GM12801 (cell line): ENCODE results near the gene IP6K1.

ENCODE experiments used
- TF ChIP-seq, protein P1 (sequence below): IDR thresholded peaks from one replicate; pipeline ENCODE4 v1.5.1; 2011; ENCODE audit warnings: control low read depth; ENCODE audit not compliant: insufficient read length; ENCODE audit errors: extremely low read depth

IP6K1 gene

DNA sequence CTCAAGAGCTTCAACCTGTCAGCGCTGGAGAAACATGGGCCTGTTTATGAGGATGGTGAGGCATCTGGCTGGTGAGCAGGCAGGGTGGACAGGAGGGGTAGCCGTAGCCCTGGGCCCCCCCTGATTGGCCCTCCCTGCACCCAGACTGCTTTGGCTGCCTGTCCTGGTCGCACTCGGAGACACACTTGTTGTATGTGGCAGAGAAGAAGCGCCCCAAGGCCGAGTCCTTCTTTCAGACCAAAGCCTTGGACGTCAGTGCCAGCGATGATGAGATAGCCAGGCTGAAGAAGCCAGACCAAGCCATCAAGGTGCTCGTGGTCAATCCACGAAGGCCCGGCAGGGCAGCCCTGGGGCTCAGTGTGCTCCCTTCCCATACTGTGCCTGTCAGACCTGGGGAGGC, 110.4 kb downstream of the IP6K1 start:
- TF ChIP-seq, protein P1, sequence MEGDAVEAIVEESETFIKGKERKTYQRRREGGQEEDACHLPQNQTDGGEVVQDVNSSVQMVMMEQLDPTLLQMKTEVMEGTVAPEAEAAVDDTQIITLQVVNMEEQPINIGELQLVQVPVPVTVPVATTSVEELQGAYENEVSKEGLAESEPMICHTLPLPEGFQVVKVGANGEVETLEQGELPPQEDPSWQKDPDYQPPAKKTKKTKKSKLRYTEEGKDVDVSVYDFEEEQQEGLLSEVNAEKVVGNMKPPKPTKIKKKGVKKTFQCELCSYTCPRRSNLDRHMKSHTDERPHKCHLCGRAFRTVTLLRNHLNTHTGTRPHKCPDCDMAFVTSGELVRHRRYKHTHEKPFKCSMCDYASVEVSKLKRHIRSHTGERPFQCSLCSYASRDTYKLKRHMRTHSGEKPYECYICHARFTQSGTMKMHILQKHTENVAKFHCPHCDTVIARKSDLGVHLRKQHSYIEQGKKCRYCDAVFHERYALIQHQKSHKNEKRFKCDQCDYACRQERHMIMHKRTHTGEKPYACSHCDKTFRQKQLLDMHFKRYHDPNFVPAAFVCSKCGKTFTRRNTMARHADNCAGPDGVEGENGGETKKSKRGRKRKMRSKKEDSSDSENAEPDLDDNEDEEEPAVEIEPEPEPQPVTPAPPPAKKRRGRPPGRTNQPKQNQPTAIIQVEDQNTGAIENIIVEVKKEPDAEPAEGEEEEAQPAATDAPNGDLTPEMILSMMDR = no peak

- TF ChIP-seq, protein P1 = no peak
These were observed 111.8 kb downstream of the IP6K1 start for GRCh38 chr3:49674497-49674983.
